Transverse colon (tissue), 4 donors: ENCODE results near the gene PPP1R7.

ENCODE experiments used
- EP300 ChIP-seq: sonication (generic); formaldehyde crosslinking; IDR thresholded peaks from one replicate; pipeline ENCODE4 v1.6.1; 2017; ENCODE audit warnings: antibody characterized with exemption, low read depth
- POLR2A ChIP-seq: fragments of 450-650 bp; IDR thresholded peaks from one replicate; pipeline ENCODE4 v1.6.1; 2016; ENCODE audit warnings: antibody characterized with exemption, mild to moderate bottlenecking, moderate library complexity
- POLR2AphosphoS5 ChIP-seq, 3 donors: sonication (generic); formaldehyde crosslinking; IDR thresholded peaks; one replicate each; pipeline ENCODE4 v1.6.1; 2016; ENCODE audit warnings: antibody characterized with exemption in 3 of 3
- TF ChIP-seq, protein P1 (sequence below), 5 experiments: fragments of 200-600 bp in 3 of 5; fragments of 450-650 bp in 2 of 5; sonication (generic) in 3 of 5; IDR thresholded peaks; 1 replicate in 2 of 5; 2 replicates in 3 of 5; pipeline ENCODE4 v1.5.1; 2016 to 2017; ENCODE audit warnings: antibody characterized with exemption in 5 of 5, inconsistent platforms in 3 of 5, mild to moderate bottlenecking in 2 of 5, moderate library complexity in 1 of 5

GRCh38 chr2:241112046-241112445 lies 38.2 kb upstream of the PPP1R7 start:
- TF ChIP-seq, protein P1, sequence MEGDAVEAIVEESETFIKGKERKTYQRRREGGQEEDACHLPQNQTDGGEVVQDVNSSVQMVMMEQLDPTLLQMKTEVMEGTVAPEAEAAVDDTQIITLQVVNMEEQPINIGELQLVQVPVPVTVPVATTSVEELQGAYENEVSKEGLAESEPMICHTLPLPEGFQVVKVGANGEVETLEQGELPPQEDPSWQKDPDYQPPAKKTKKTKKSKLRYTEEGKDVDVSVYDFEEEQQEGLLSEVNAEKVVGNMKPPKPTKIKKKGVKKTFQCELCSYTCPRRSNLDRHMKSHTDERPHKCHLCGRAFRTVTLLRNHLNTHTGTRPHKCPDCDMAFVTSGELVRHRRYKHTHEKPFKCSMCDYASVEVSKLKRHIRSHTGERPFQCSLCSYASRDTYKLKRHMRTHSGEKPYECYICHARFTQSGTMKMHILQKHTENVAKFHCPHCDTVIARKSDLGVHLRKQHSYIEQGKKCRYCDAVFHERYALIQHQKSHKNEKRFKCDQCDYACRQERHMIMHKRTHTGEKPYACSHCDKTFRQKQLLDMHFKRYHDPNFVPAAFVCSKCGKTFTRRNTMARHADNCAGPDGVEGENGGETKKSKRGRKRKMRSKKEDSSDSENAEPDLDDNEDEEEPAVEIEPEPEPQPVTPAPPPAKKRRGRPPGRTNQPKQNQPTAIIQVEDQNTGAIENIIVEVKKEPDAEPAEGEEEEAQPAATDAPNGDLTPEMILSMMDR (IDR thresholded peaks at IDR 0.05), result no peak
- no peak for TF ChIP-seq POLR2A
- TF ChIP-seq POLR2AphosphoS5 (IDR thresholded peaks at IDR 0.05), result no peak
- no peak for TF ChIP-seq EP300
